ENCODE data around the gene RGR. TPM values are rescaled to one million over a fixed set of nuclear protein-coding genes. Genes with fewer than 3 reads are reported as not detected.
A peak's percentile ranks its signal among the peaks of the same experiment; 100 is the strongest.
"Not testable (repeated sequence)": the region's sequence is repeated elsewhere in the genome, so short reads cannot be mapped to it uniquely, and the experiment has no call there.

Gene RGR
- polyA plus RNA-seq, 1 donor: 19.2 TPM

- DNase-seq (ENCODE audit: low read depth): no peak
These were observed 13.3 kb downstream of the RGR start for GRCh38 chr10:84258034-84258695.

GRCh38 chr10:84261236-84261915 lies 16.5 kb downstream of the RGR start:
- no peak for DNase-seq (ENCODE audit: low read depth)

DNA sequence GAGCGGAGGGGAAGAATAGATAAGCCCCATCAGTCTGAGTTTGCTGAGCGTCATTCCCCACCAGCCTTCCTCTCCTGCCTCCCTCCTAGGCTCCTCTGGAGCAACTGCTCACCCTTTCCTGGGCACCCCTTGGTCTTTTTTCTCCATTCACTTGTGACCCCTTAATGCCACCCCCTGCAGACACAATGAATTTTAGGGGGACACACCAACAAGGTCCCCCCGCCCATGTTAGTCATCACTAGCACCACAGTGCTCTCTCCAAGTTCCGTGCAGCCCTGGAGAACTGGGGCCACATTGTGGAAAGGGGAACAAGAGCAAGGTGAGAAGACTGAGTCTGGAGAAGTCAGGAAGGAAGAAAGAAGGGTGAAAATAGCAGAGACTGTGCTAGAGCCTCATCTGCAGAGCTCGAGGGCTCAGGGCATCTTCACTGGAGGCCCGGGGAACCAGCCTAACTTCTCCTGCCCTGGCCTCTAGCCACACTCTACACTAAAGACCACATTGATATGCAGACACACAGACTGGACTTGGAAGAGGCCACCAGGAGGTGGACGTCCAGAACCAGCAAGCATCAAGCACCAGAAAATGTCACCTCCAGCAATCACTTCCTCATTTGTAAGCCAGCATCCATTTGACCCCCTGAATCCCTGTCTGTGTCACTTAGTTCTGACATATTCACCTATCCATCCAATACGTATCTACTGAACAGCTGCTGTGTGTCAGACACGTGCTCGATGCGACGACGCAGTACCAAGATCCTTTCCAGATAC lies 17.5 kb downstream of the RGR start:
- DNase-seq (ENCODE audit: low read depth): no peak

DNA sequence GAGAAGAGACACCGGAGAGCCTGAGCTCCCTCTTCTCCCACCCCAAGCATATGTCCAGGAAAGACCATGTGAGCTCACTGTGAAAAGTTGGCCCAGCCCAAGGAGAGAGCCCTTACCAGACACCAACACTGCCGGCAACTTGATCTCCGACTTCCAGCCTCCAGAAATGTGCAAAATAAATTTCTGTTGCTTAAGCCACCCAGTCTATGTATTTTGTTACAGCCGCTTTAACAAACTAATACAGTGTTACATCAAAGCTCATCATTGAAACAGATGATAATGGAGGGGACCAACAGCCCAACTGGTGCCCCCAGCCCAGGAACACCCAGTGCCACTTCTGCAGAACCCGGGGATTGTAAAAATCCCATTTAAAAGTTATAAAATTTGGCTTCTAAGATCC lies 18.9 kb downstream of the RGR start:
- DNase-seq (ENCODE audit: low read depth): no peak

DNA sequence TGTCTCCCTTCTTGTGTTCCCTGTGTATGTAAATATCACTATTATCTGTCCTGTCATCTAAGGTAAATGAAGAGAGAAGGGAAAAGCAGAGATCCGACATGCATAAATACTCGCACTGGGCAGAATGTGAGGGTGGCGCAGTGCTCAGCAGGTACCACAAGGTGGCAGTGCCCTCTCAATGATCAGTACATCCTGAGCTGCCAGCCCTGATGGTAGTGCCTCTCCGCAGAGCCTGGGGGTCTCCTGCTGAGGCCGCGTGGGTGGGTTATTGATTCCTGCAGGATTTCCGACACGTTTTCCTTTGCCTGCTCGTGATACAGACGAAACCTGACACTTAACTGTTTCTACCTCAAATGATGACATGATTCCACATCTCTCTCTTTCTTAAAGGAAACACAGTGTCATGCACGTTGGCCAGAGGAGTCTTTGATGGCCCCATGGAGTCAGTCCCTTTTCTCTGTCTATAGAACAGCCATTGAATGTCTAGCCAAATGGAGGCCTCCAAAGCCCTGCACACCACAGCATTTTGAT lies 19.8 kb downstream of the RGR start:
- peak; percentile 28 for DNase-seq (ENCODE audit: low read depth)

- peak; percentile 14 for DNase-seq (ENCODE audit: low read depth)
These were observed 20.6 kb downstream of the RGR start for GRCh38 chr10:84265418-84265817.

- DNase-seq (ENCODE audit: low read depth): no peak
These were observed 22.8 kb downstream of the RGR start for GRCh38 chr10:84267503-84268126.

DNA sequence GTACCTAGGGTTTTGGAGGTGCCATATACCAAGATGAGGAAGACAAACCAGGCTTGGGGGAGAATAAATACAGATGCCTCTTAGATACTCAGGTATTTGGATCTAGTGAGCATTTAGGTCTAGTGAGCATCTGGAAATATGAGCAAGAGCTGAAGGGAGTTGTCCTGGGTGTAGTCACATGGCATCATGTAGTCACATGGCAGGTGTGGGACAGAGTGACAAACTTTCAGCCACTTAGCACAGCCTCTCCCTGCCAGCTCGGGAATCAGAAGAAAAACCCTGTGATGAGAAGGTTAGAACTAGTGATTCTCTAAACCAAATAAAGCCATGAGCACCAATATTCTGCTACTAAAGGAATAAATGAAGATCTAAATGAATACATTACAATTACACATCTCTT lies 24.3 kb downstream of the RGR start:
- DNase-seq (ENCODE audit: low read depth): no peak

DNA sequence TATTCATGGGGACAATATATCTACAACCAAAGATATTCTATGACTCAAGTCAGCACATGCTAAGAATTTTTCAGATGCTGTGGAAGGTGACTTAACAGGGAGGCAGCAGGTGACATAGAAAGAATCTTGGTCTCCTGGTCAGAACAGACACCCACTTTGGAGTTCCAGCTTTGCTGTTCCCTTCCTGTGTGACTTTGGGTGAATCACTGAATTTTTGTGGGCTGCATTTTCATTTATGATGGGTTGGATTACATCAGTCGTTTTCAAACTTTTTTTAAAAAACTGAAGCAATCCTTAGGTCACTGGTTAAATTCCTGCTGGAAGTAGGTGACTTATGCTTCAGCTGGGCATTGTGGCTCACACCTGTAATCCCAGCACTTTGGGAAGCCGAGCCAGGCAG lies 24.9 kb downstream of the RGR start:
- DNase-seq (ENCODE audit: low read depth): no peak

GRCh38 chr10:84270708-84271107 lies 25.9 kb downstream of the RGR start:
- DNase-seq (ENCODE audit: low read depth): no peak

GRCh38 chr10:84279876-84280475 lies 35.1 kb downstream of the RGR start:
- DNase-seq (ENCODE audit: low read depth): not testable (repeated sequence)

- no peak for DNase-seq (ENCODE audit: low read depth)
These were observed 41.8 kb downstream of the RGR start for GRCh38 chr10:84286695-84287094.

DNA sequence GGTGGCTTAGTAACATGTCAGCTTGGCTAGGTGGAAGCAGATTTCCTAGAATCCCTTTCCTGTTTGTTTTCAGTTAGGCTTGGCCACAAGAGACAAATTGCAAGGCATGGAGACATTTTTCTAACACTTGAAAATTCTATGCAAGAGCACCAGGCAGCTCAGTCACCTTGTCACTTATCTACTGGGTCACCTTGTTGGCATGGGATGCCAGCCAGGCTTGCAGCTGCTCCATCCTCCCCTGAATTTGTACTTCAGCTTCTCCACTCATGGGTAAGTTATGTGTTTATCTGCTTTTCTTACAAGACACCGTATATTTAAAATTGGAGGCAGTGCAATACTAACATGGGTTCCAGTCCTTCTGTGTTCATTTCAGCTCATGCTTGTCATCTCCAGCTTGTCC lies 43.3 kb downstream of the RGR start:
- no peak for DNase-seq (ENCODE audit: low read depth)

DNA sequence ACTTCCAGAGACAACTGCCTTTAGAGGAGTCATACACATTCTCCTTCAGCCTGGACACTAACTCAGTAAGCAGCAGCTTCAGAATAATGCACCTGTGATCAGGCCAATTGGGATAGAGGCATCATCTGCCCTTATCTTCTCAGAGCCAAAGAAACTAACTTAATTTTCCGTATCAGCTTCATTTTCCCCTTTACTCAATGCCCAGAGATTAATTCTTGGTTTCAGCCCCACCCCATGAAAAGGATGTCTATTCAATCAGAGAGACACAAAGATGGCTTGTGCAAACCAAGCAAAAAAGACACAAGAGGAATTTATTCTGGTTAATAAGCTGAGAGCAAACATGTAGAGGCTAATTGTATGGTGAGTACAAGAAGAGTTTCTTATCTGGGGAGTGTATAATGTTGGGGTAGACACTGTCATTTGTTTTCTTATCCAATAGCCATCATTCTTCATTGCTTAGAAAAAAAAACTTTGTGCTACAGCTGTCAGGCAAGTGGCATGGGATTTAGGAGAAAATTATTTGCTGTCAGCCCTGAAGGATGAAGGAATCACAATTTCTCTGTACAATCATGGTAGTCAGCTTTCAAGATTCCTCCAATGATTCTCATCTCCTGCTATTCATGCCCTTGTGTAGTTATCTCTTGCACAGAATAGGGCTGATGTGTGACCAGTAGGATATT lies 44.8 kb downstream of the RGR start:
- no peak for DNase-seq (ENCODE audit: low read depth)

GRCh38 chr10:84290235-84290634 lies 45.4 kb downstream of the RGR start:
- no peak for DNase-seq (ENCODE audit: low read depth)

GRCh38 chr10:84291384-84291783 lies 46.5 kb downstream of the RGR start:
- no peak for DNase-seq (ENCODE audit: low read depth)

DNA sequence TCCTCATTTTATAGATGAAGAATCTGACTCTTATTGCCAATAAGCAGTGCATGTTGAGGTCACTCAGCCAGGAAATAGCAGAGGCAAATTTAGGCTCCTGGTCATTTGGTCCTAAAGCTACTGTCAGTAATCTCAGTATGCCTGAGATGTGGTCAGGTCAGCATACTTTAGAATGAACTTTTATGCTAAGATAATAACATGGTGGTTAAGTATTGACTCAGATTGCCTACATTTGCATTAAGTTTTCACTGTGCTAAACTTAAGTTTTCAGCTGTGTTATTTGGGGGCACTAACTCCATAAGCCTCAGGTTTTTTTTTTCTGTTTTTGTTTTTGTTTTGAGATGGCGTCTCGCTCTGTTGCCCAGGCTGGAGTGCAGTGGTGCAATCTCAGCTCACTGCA lies 47.6 kb downstream of the RGR start:
- no peak for DNase-seq (ENCODE audit: low read depth)

GRCh38 chr10:84293171-84293570 lies 48.3 kb downstream of the RGR start:
- DNase-seq (ENCODE audit: low read depth): no peak

DNA sequence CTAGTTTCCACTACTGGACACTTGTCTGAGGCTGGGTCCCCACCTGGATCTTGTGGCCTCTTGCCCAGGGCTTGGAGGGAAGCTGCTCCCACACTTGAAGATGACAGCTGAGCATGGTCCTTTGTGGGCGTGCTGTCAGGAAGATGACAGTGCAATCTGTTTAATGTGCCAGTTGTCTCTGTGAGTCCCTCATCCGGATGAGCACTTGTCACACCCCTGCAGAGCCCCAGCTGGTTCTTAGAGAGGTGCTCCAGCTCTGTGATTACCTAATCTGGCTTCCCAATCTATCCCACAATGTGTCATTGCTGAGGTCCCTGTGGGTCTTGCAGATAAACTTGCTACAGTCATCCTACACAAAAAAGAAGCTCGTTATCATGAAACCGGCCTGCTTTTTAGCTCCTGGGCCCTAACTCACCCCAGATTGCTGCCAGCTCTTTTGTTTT lies 48.7 kb downstream of the RGR start:
- no peak for DNase-seq (ENCODE audit: low read depth)

DNA sequence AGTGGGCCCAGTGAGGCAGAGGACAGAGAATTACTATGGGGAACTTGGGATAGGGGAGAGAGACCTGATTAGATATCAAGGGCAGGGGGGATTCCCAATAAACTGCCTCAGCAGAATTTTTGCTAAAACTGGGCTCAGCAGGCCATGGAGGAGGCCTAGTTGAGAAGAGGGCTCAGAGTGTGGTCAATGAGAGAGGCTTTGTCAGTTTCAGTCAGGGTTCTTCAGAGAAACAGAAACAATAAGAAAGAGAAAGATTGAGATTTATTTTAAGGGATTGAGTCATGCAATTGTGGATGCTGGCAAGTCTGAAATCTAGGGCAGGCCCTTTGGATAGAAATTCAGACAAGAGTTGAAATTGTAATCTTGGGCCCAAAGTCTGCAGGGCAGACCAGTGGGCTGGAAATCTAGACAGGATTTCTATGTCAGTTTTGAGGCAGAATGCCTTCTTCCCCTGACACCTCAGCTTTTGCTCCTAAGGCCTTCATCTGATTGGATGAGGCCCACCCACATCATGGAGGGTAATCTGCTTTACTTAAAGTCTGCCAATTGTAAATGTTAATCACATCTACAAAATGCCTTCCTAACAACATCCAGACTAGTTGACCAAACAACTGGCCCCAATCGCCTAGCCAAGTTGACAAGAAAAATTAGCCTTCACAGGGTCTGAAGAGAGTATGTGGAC lies 50.1 kb downstream of the RGR start:
- DNase-seq (ENCODE audit: low read depth): no peak
